A549 (cell line): Measurements from ENCODE around the gene TSPAN15. TPM values are rescaled to one million over a fixed set of nuclear protein-coding genes. Genes with fewer than 3 reads are reported as not detected.

ENCODE experiments used
- ATAC-seq, 2 experiments: fragments of 200-7000 bp in 1 of 2; fragments of >200 bp in 1 of 2; cut with Nextera tagmentation in 1 of 2; cut with Tn5 transposase in 1 of 2; 3 replicates each; pipeline versions ENCODE4 v1.8.0 to v1.9.1; 2018 to 2020; ENCODE audit warnings: mild to moderate bottlenecking in 1 of 2, moderate library complexity in 1 of 2
- CTCF ChIA-PET: fragments of 300-600 bp; sonication (Branson Sonifier 250); formaldehyde crosslinking; extraction: SDS; loops from one replicate; lab custom pipeline; 2021; ENCODE audit warnings: antibody characterized with exemption, inconsistent platforms; lab: Yijun Ruan, JAX
- POLR2A ChIA-PET: fragments of 350-600 bp; formaldehyde crosslinking; extraction: SDS; loops from one replicate; lab custom pipeline; 2021; ENCODE audit warnings: antibody characterized with exemption, inconsistent platforms; lab: Yijun Ruan, JAX
- DNase-seq, 2 experiments: peaks; one replicate each; pipeline versions ENCODE4 v3.0.0 to v3.0.0-alpha.2; 2011 to 2016; ENCODE audit warnings: low read depth in 1 of 2, low spot score in 1 of 2
- FAIRE-seq: peaks from 2 replicates; lab custom pipeline; 2011; peaks lifted over from hg19 to GRCh38; lab: Jason Lieb, UNC
- H3K27ac ChIP-seq, 2 experiments: fragments of >200 bp; sonication (Bioruptor Twin); formaldehyde crosslinking; 3 replicates each; pipeline ENCODE4 v1.5.1; 2016 to 2017
- H3K4me1 ChIP-seq: fragments of >200 bp; sonication (Bioruptor Twin); formaldehyde crosslinking; 3 replicates; pipeline ENCODE4 v1.6.1; 2016
- H3K4me2 ChIP-seq: fragments of >200 bp; sonication (Bioruptor Twin); formaldehyde crosslinking; 3 replicates; pipeline ENCODE4 v1.6.1; 2016
- H3K4me3 ChIP-seq: fragments of >200 bp; sonication (Bioruptor Twin); formaldehyde crosslinking; 3 replicates; pipeline ENCODE4 v1.5.1; 2016
- H3K9me3 ChIP-seq: fragments of >200 bp; sonication (Bioruptor Twin); formaldehyde crosslinking; 3 replicates; pipeline ENCODE4 v1.6.1; 2016
- CEBPB ChIP-seq, 2 experiments: fragments of >200 bp in 1 of 2; sonication (Bioruptor Twin) in 1 of 2; formaldehyde crosslinking in 1 of 2; IDR thresholded peaks; 2 replicates each; pipeline ENCODE4 v1.6.1; 2012 to 2016
- EHMT2 ChIP-seq: fragments of 200-600 bp; sonication (generic); IDR thresholded peaks from 2 replicates; pipeline ENCODE4 v1.6.1; 2016; ENCODE audit warnings: antibody characterized with exemption, low read depth, mild to moderate bottlenecking, moderate library complexity
- FOSL2 ChIP-seq, 2 experiments: fragments of 450-650 bp in 1 of 2; fragments of >200 bp in 1 of 2; sonication (Bioruptor Twin) in 1 of 2; formaldehyde crosslinking; IDR thresholded peaks; 2 replicates each; pipeline versions ENCODE4 v1.5.0 to v1.6.1; 2016 to 2020; ENCODE audit warnings: mild to moderate bottlenecking in 1 of 2, moderate library complexity in 1 of 2
- HES2 ChIP-seq: fragments of >200 bp; sonication (Bioruptor Twin); formaldehyde crosslinking; IDR thresholded peaks from 2 replicates; pipeline ENCODE4 v1.6.1; 2016
- HOXA7 ChIP-seq: fragments of 250-450 bp; sonication (Bioruptor Pico); IDR thresholded peaks from 2 replicates; pipeline ENCODE4 v1.5.0; 2020; ENCODE audit warnings: mild to moderate bottlenecking, moderate library complexity
- JUN ChIP-seq, 2 experiments: fragments of >200 bp; sonication (Bioruptor Twin); formaldehyde crosslinking; IDR thresholded peaks; 2 replicates in 1 of 2; 3 replicates in 1 of 2; pipeline ENCODE4 v1.6.1; 2016 to 2017
- JUNB ChIP-seq: fragments of >200 bp; sonication (Bioruptor Twin); formaldehyde crosslinking; IDR thresholded peaks from 2 replicates; pipeline ENCODE4 v1.6.1; 2016
- KDM5A ChIP-seq: fragments of 200-600 bp; sonication (generic); IDR thresholded peaks from 2 replicates; pipeline ENCODE4 v1.6.1; 2016; ENCODE audit warnings: antibody characterized with exemption, mild to moderate bottlenecking
- MAFK ChIP-seq: fragments of 450-650 bp; IDR thresholded peaks from 2 replicates; pipeline ENCODE4 v1.6.1; 2014; ENCODE audit not compliant: partially characterized antibody
- NFE2L2 ChIP-seq: fragments of 150-350 bp; conservative IDR thresholded peaks from 2 replicates; pipeline ENCODE4 v1.6.1; 2014; ENCODE audit warnings: low read length
- NR3C1 ChIP-seq: fragments of >200 bp; sonication (Bioruptor Twin); formaldehyde crosslinking; IDR thresholded peaks from 3 replicates; pipeline ENCODE4 v1.6.1; 2017
- PHF8 ChIP-seq: fragments of 200-600 bp; sonication (generic); IDR thresholded peaks from 2 replicates; pipeline ENCODE4 v1.6.1; 2016; ENCODE audit warnings: low read depth, mild to moderate bottlenecking, antibody characterized with exemption, moderate library complexity, borderline replicate concordance
- RARB ChIP-seq: fragments of 250-450 bp; sonication (Bioruptor Pico); IDR thresholded peaks from 2 replicates; pipeline ENCODE4 v1.8.0; 2021; ENCODE audit warnings: mild to moderate bottlenecking, moderate library complexity
- TP53 ChIP-seq: fragments of 250-450 bp; sonication (Bioruptor Pico); IDR thresholded peaks from 2 replicates; pipeline ENCODE4 v1.5.0; 2021; ENCODE audit warnings: mild to moderate bottlenecking, moderate library complexity
- ZFP36 ChIP-seq: fragments of 450-650 bp; IDR thresholded peaks from 2 replicates; pipeline ENCODE4 v1.6.1; 2014; ENCODE audit warnings: borderline replicate concordance; ENCODE audit not compliant: partially characterized antibody
- ZNF302 ChIP-seq: fragments of 250-450 bp; sonication (Bioruptor Pico); IDR thresholded peaks from 2 replicates; pipeline ENCODE4 v1.9.0; 2021; ENCODE audit warnings: inconsistent platforms, mild to moderate bottlenecking, moderate library complexity
- WGBS: methylation state at CpG from one replicate; pipeline ENCODE4 v1.1.6; 2017; ENCODE audit errors: missing lambda C conversion rate; 5-methylcytosine and 5-hydroxymethylcytosine counted together
- polyA plus RNA-seq, 4 experiments: library from polyadenylated mRNA; depleted of rRNA in 3 of 4; stranded (reverse); fragments of >200 nt; fragmentation: RNase III in 1 of 4; extraction: RNeasy Plus Mini Kit Qiagen cat#74134 plus additional on column Dnase treatment in 1 of 4; gene quantifications; 2 replicates in 3 of 4; 3 replicates in 1 of 4; pipeline ENCODE4 v1.2.3, GENCODE V29; 2011 to 2017
- TF ChIP-seq, protein P1 (sequence below): fragments of 200-600 bp; sonication (generic); IDR thresholded peaks from 2 replicates; pipeline ENCODE4 v1.6.1; 2016; ENCODE audit warnings: antibody characterized with exemption, mild to moderate bottlenecking, moderate library complexity
- TF ChIP-seq, protein P2 (sequence below): fragments of 450-650 bp; IDR thresholded peaks from 2 replicates; pipeline ENCODE4 v1.6.1; 2014; ENCODE audit warnings: antibody characterized with exemption
- TF ChIP-seq, protein P3 (sequence below): IDR thresholded peaks from 2 replicates; pipeline ENCODE4 v1.6.1; 2012; ENCODE audit warnings: low read depth, borderline replicate concordance
- TF ChIP-seq, protein P4 (sequence below): fragments of >200 bp; sonication (Bioruptor Twin); formaldehyde crosslinking; IDR thresholded peaks from 3 replicates; pipeline ENCODE4 v1.6.1; 2016
- TF ChIP-seq, protein P5 (sequence below): fragments of 250-450 bp; sonication (Bioruptor Pico); IDR thresholded peaks from 2 replicates; pipeline ENCODE4 v1.5.0; 2021; ENCODE audit warnings: mild to moderate bottlenecking, moderate library complexity, borderline replicate concordance

TSPAN15 gene
- polyA plus RNA-seq, 2 of the 4 experiments (the other 2 are of a cell fraction): 49.3 to 89.6 TPM

GRCh38 chr10:69474742-69475432, 23.6 kb downstream of the TSPAN15 start:
- no peak for TF ChIP-seq CEBPB (IDR thresholded peaks at IDR 0.05)
- 0 out of 2 replicates have a peak, but pooled peaks have one; percentile 20 for TF ChIP-seq JUNB
- 0 out of 2 replicates have a peak, but pooled peaks have one; percentile 19 for TF ChIP-seq FOSL2 (IDR thresholded peaks at IDR 0.05)
- TF ChIP-seq FOSL2 (CRISPR knock-in tag; IDR thresholded peaks at IDR 0.05): peak; percentile 31; the same call in 1 of the 2 replicates
- 23% methylated on average over 9 of the region's 9 CpGs for WGBS
- CTCF ChIA-PET: interaction anchor here (1.0 kb wide), 1 partner anchor 440 kb away, joined by 3 read pairs; no protein-coding TSS in a partner anchor
- POLR2A ChIA-PET: interaction anchor here (1.0 to 1.2 kb wide), 3 partner anchors 9 to 28 kb away, joined by 3 to 4 read pairs (median 3); partner anchors contain the start of gene TSPAN15
- Histone ChIP-seq H3K4me2 (peak overlapping the region; percentile 88), H3K4me3 (no peak overlapping the region; the same call in 2 of the 3 replicates), H3K4me1 (peaks cover 49% of the 10 kb centered on the region), H3K27ac (peak overlapping the region; percentile 84 to 88), H3K9me3 (no peaks in the 10 kb centered on the region)
- peak; percentile 54 to 57 for DNase-seq
- no peak for FAIRE-seq
- ATAC-seq: peak; percentile 67 to 79

DNA sequence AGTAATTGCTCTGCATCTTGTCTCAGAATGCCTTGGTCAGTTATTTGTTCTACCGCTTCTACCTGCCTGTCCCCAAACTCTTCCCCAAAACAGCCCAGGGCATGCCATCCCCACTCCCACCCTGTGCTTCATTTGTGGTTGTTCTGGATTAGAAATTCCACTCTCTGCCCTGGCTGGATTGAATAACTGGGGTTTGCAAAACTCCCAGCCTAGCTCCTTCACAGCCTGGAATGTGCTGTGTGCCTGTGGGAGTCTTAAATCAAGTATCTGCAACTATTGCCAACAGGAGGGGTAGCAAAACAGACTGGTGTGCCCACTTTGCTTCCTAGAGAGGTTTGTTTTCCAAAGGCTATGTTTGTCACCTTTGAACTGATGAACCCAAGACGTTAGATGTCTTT, 24.2 kb downstream of the TSPAN15 start:
- FAIRE-seq: no peak

GRCh38 chr10:69477968-69478597, 26.8 kb downstream of the TSPAN15 start:
- Histone ChIP-seq H3K4me2 (no peak overlapping the region), H3K4me1 (peaks cover 41% of the 10 kb centered on the region), H3K27ac (peak overlapping the region in 1 of 2 experiments; percentile 40; a peak in 2 of 6 replicates), H3K4me3 (no peak overlapping the region), H3K9me3 (no peaks in the 10 kb centered on the region)
- DNase-seq: no peak
- ChIA-PET POLR2A (no interaction called here), CTCF (interaction anchor here (1.2 to 2.0 kb wide), 6 partner anchors 9 to 70 kb away, joined by 3 to 8 read pairs (median 3); no protein-coding TSS in a partner anchor)
- no peak for TF ChIP-seq MAFK
- no peak for TF ChIP-seq ZNF302 (CRISPR knock-in tag)
- TF ChIP-seq RARB (CRISPR knock-in tag): no peak
- TF ChIP-seq EHMT2: no peak
- TF ChIP-seq NR3C1: no peak
- no peak for TF ChIP-seq FOSL2 (IDR thresholded peaks at IDR 0.05)
- no peak for TF ChIP-seq FOSL2 (CRISPR knock-in tag; IDR thresholded peaks at IDR 0.05)
- no peak for TF ChIP-seq KDM5A
- TF ChIP-seq ZFP36: no peak
- TF ChIP-seq, protein P1, sequence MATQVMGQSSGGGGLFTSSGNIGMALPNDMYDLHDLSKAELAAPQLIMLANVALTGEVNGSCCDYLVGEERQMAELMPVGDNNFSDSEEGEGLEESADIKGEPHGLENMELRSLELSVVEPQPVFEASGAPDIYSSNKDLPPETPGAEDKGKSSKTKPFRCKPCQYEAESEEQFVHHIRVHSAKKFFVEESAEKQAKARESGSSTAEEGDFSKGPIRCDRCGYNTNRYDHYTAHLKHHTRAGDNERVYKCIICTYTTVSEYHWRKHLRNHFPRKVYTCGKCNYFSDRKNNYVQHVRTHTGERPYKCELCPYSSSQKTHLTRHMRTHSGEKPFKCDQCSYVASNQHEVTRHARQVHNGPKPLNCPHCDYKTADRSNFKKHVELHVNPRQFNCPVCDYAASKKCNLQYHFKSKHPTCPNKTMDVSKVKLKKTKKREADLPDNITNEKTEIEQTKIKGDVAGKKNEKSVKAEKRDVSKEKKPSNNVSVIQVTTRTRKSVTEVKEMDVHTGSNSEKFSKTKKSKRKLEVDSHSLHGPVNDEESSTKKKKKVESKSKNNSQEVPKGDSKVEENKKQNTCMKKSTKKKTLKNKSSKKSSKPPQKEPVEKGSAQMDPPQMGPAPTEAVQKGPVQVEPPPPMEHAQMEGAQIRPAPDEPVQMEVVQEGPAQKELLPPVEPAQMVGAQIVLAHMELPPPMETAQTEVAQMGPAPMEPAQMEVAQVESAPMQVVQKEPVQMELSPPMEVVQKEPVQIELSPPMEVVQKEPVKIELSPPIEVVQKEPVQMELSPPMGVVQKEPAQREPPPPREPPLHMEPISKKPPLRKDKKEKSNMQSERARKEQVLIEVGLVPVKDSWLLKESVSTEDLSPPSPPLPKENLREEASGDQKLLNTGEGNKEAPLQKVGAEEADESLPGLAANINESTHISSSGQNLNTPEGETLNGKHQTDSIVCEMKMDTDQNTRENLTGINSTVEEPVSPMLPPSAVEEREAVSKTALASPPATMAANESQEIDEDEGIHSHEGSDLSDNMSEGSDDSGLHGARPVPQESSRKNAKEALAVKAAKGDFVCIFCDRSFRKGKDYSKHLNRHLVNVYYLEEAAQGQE: no peak
- TF ChIP-seq, protein P2, sequence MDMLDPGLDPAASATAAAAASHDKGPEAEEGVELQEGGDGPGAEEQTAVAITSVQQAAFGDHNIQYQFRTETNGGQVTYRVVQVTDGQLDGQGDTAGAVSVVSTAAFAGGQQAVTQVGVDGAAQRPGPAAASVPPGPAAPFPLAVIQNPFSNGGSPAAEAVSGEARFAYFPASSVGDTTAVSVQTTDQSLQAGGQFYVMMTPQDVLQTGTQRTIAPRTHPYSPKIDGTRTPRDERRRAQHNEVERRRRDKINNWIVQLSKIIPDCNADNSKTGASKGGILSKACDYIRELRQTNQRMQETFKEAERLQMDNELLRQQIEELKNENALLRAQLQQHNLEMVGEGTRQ: no peak
- no peak for TF ChIP-seq TP53 (CRISPR knock-in tag)
- TF ChIP-seq HES2: no peak
- TF ChIP-seq, protein P3, sequence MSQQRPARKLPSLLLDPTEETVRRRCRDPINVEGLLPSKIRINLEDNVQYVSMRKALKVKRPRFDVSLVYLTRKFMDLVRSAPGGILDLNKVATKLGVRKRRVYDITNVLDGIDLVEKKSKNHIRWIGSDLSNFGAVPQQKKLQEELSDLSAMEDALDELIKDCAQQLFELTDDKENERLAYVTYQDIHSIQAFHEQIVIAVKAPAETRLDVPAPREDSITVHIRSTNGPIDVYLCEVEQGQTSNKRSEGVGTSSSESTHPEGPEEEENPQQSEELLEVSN: no peak
- no peak for TF ChIP-seq HOXA7 (CRISPR knock-in tag)
- no peak for FAIRE-seq
- 88% methylated on average over 8 of the region's 8 CpGs for WGBS
- no peak for ATAC-seq

More for the DNA sequence above, 24.2 kb downstream of the TSPAN15 start:
- Histone ChIP-seq H3K4me1 (peaks cover 51% of the 10 kb centered on the region), H3K27ac (peak overlapping the region; percentile 84 to 88), H3K9me3 (no peaks in the 10 kb centered on the region), H3K4me2 (peak overlapping the region; percentile 88), H3K4me3 (no peak overlapping the region)
- ChIA-PET POLR2A (interaction anchor here (1.0 to 1.2 kb wide), 2 partner anchors 25 to 29 kb away, joined by 3 read pairs; partner anchors contain the start of gene TSPAN15), CTCF (interaction anchor here (1.0 to 1.6 kb wide), 2 partner anchors 32 to 440 kb away, joined by 3 to 5 read pairs; no protein-coding TSS in a partner anchor)
- ATAC-seq (peak in 1 of 2 experiments; percentile 9; a peak in 2 of 6 replicates), DNase-seq (no peak)
- TF ChIP-seq HOXA7 (CRISPR knock-in tag): no peak
- TF ChIP-seq, protein P4, sequence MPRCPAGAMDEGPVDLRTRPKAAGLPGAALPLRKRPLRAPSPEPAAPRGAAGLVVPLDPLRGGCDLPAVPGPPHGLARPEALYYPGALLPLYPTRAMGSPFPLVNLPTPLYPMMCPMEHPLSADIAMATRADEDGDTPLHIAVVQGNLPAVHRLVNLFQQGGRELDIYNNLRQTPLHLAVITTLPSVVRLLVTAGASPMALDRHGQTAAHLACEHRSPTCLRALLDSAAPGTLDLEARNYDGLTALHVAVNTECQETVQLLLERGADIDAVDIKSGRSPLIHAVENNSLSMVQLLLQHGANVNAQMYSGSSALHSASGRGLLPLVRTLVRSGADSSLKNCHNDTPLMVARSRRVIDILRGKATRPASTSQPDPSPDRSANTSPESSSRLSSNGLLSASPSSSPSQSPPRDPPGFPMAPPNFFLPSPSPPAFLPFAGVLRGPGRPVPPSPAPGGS: no peak
- TF ChIP-seq, protein P5, sequence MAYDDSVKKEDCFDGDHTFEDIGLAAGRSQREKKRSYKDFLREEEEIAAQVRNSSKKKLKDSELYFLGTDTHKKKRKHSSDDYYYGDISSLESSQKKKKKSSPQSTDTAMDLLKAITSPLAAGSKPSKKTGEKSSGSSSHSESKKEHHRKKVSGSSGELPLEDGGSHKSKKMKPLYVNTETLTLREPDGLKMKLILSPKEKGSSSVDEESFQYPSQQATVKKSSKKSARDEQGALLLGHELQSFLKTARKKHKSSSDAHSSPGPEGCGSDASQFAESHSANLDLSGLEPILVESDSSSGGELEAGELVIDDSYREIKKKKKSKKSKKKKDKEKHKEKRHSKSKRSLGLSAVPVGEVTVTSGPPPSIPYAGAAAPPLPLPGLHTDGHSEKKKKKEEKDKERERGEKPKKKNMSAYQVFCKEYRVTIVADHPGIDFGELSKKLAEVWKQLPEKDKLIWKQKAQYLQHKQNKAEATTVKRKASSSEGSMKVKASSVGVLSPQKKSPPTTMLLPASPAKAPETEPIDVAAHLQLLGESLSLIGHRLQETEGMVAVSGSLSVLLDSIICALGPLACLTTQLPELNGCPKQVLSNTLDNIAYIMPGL (CRISPR knock-in tag): no peak
- TF ChIP-seq NFE2L2: no peak
- TF ChIP-seq JUN (IDR thresholded peaks at IDR 0.05): no peak
- no peak for TF ChIP-seq PHF8
- 77% methylated on average over 2 of the region's 2 CpGs for WGBS
